ENCODE data around the gene ZNF76. TPM values are rescaled to one million over a fixed set of nuclear protein-coding genes. Genes with fewer than 3 reads are reported as not detected.

The ZNF76 gene
- total and polyA plus RNA-seq, 10 of the 15 experiments (the other 5 are each of a cell fraction or from before 2014, with no cell fraction given) = 2.8 to 41.0 (median 24.8) TPM

- TF ChIP-seq ZBTB40 (IDR thresholded peaks at IDR 0.05; ENCODE audit: borderline replicate concordance) (no peak), SPI1 (IDR thresholded peaks at IDR 0.05; ENCODE audit: borderline replicate concordance, insufficient read depth, low read depth, low read length) (no peak), FOS (IDR thresholded peaks at IDR 0.05; ENCODE audit: borderline replicate concordance, extremely low read depth, insufficient read length) (no peak), BCLAF1 (IDR thresholded peaks at IDR 0.05) (no peak), IKZF2 (IDR thresholded peaks at IDR 0.05) (no peak), FOXK2 (IDR thresholded peaks at IDR 0.05) (no peak), CREM (IDR thresholded peaks at IDR 0.05; ENCODE audit: low read depth) (no peak)
Measured at GRCh38 chr6:35224720-35225119, 34.8 kb upstream of the ZNF76 start (continued).

All from GM12878 (cell line).